Measurements from ENCODE around the gene BCAS3. TPM values are rescaled to one million over a fixed set of nuclear protein-coding genes. Genes with fewer than 3 reads are reported as not detected.

The BCAS3 gene
- total and polyA plus RNA-seq, 4 donors = 5.8 to 24.6 (median 10.1) TPM

GRCh38 chr17:60933739-60934138, 256.1 kb downstream of the BCAS3 start:
- Histone ChIP-seq H3K27me3 (ENCODE audit: control insufficient read depth in 4 of 4, insufficient read depth in 4 of 4, low read length in 3 of 4) (no peaks in the 10 kb centered on the region), H3K36me3 (ENCODE audit: control insufficient read depth in 4 of 4, insufficient read depth in 3 of 4, low read depth in 1 of 4, low read length in 3 of 4) (no peaks in the 10 kb centered on the region), H3K4me3 (ENCODE audit: low read depth in 1 of 3, low read length in 3 of 3) (no peak overlapping the region), H3K27ac (ENCODE audit: low read depth in 1 of 2, low read length in 2 of 2) (no peak overlapping the region), H3K9ac (ENCODE audit: low read depth in 1 of 2, low read length in 2 of 2) (no peak overlapping the region), H3K4me1 (ENCODE audit: control insufficient read depth in 4 of 4, insufficient read depth in 4 of 4, low read length in 3 of 4) (no peaks in the 10 kb centered on the region), H3K9me3 (ENCODE audit: control insufficient read depth in 4 of 4, low read length in 3 of 4) (no peaks in the 10 kb centered on the region)
- no peak for DNase-seq (ENCODE audit: low spot score)
- WGBS = 98% methylated on average over 2 of the region's 2 CpGs
- TF ChIP-seq HNF4A (conservative IDR thresholded peaks at IDR 0.05) (no peak), RAD21 (IDR thresholded peaks at IDR 0.05) (no peak), FOXA1 (IDR thresholded peaks at IDR 0.05) (no peak), CTCF (IDR thresholded peaks at IDR 0.05; ENCODE audit: low read depth, low read length, missing input control) (no peak), YY1 (IDR thresholded peaks at IDR 0.05) (no peak), JUND (IDR thresholded peaks at IDR 0.05) (no peak), GABPA (IDR thresholded peaks at IDR 0.05 in 1 of 2, conservative IDR thresholded peaks at IDR 0.05 in 1 of 2) (no peak), ZBTB33 (IDR thresholded peaks at IDR 0.05) (no peak), EGR1 (IDR thresholded peaks at IDR 0.05; ENCODE audit: low read depth in 2 of 2) (no peak), REST (IDR thresholded peaks at IDR 0.05) (no peak), NR2F2 (IDR thresholded peaks at IDR 0.05) (no peak), RXRA (IDR thresholded peaks at IDR 0.05) (no peak), ATF3 (IDR thresholded peaks at IDR 0.05) (no peak), HNF4G (IDR thresholded peaks at IDR 0.05) (no peak), FOXA2 (IDR thresholded peaks at IDR 0.05) (no peak), SP1 (IDR thresholded peaks at IDR 0.05) (no peak), TAF1 (conservative IDR thresholded peaks at IDR 0.05) (no peak), MAX (IDR thresholded peaks at IDR 0.05) (no peak)
